GM12878 (cell line): ENCODE data around the gene RIPK3. TPM values are rescaled to one million over a fixed set of nuclear protein-coding genes. Genes with fewer than 3 reads are reported as not detected.

Experiments
- BMI1 ChIP-seq: fragments of 450-650 bp; IDR thresholded peaks from 2 replicates; pipeline ENCODE4 v1.6.1; 2016; ENCODE audit warnings: mild to moderate bottlenecking, moderate library complexity, borderline replicate concordance
- CEBPB ChIP-seq, 2 experiments: fragments of 150-350 bp in 1 of 2; IDR thresholded peaks; 2 replicates each; pipeline ENCODE4 v1.6.1; 2012 to 2014; ENCODE audit warnings: low read depth in 2 of 2, low read length in 2 of 2, borderline replicate concordance in 1 of 2, inconsistent platforms in 1 of 2
- CHD4 ChIP-seq: fragments of 200-600 bp; sonication (generic); IDR thresholded peaks from 2 replicates; pipeline ENCODE4 v1.6.1; 2016; ENCODE audit warnings: mild to moderate bottlenecking
- CREB1 ChIP-seq: IDR thresholded peaks from 2 replicates; pipeline ENCODE4 v1.6.1; 2012; ENCODE audit warnings: low read depth, mild to moderate bottlenecking, inconsistent platforms
- DPF2 ChIP-seq: fragments of 450-650 bp; IDR thresholded peaks from 2 replicates; pipeline ENCODE4 v1.6.1; 2017; ENCODE audit warnings: mild to moderate bottlenecking
- ESRRA ChIP-seq: IDR thresholded peaks from 2 replicates; pipeline ENCODE4 v1.6.1; 2012; ENCODE audit warnings: mild to moderate bottlenecking, low read length, improper control_type of control experiment
- IKZF1 ChIP-seq: fragments of 450-650 bp; conservative IDR thresholded peaks from 2 replicates; pipeline ENCODE4 v1.6.1; 2017; ENCODE audit warnings: antibody characterized with exemption, mild to moderate bottlenecking
- MEF2B ChIP-seq: fragments of 450-650 bp; IDR thresholded peaks from 2 replicates; pipeline ENCODE4 v1.6.1; 2018; ENCODE audit warnings: mild to moderate bottlenecking, moderate library complexity; ENCODE audit not compliant: partially characterized antibody, poor library complexity, severe bottlenecking
- YY1 ChIP-seq: IDR thresholded peaks from 2 replicates; pipeline ENCODE4 v1.6.1; 2011; ENCODE audit warnings: low read depth, mild to moderate bottlenecking, low read length
- polyA plus RNA-seq, 11 experiments: library from polyadenylated mRNA; depleted of rRNA in 4 of 11; unstranded in 6 of 11; stranded (reverse) in 5 of 11; fragments of >200 nt; fragmentation: Nextera tagmentation in 4 of 11; fragmentation: Illumina TruSeq in 1 of 11; extraction: Ambion mirVana in 4 of 11; extraction: Trizol in 1 of 11; gene quantifications; 1 replicate in 1 of 11; 2 replicates in 10 of 11; pipeline versions ENCODE4 v1.2.1 to v1.2.3, GENCODE V29; 2011 to 2016; ENCODE audit warnings: inconsistent platforms in 2 of 11, missing spikeins in 2 of 11, low read depth in 1 of 11
- total RNA-seq, 4 experiments: library from RNA; depleted of rRNA in 3 of 4; stranded (reverse); fragments of >200 nt in 3 of 4; fragmentation: Illumina TruSeq in 1 of 4; extraction: Trizol in 1 of 4; gene quantifications; 2 replicates each; pipeline versions ENCODE4 v1.2.1 to v1.2.3, GENCODE V29; 2013 to 2021
- TF ChIP-seq, protein P1 (sequence below): IDR thresholded peaks from 2 replicates; pipeline ENCODE4 v1.6.1; 2012; ENCODE audit warnings: mild to moderate bottlenecking, low read depth, low read length
- TF ChIP-seq, protein P2 (sequence below): fragments of 450-650 bp; conservative IDR thresholded peaks from 2 replicates; pipeline ENCODE4 v1.6.1; 2017; ENCODE audit warnings: mild to moderate bottlenecking, moderate library complexity
- TF ChIP-seq, protein P3 (sequence below): IDR thresholded peaks from 2 replicates; pipeline ENCODE4 v1.6.1; 2011; ENCODE audit warnings: borderline replicate concordance, low read depth, mild to moderate bottlenecking, moderate library complexity, mixed read lengths, low read length; ENCODE audit not compliant: insufficient read depth; ENCODE audit errors: extremely low read length

The RIPK3 gene
- total and polyA plus RNA-seq, 10 of the 15 experiments (the other 5 are each of a cell fraction or from before 2014, with no cell fraction given) = 2.0 to 13.6 (median 8.1) TPM

- TF ChIP-seq, protein P1, sequence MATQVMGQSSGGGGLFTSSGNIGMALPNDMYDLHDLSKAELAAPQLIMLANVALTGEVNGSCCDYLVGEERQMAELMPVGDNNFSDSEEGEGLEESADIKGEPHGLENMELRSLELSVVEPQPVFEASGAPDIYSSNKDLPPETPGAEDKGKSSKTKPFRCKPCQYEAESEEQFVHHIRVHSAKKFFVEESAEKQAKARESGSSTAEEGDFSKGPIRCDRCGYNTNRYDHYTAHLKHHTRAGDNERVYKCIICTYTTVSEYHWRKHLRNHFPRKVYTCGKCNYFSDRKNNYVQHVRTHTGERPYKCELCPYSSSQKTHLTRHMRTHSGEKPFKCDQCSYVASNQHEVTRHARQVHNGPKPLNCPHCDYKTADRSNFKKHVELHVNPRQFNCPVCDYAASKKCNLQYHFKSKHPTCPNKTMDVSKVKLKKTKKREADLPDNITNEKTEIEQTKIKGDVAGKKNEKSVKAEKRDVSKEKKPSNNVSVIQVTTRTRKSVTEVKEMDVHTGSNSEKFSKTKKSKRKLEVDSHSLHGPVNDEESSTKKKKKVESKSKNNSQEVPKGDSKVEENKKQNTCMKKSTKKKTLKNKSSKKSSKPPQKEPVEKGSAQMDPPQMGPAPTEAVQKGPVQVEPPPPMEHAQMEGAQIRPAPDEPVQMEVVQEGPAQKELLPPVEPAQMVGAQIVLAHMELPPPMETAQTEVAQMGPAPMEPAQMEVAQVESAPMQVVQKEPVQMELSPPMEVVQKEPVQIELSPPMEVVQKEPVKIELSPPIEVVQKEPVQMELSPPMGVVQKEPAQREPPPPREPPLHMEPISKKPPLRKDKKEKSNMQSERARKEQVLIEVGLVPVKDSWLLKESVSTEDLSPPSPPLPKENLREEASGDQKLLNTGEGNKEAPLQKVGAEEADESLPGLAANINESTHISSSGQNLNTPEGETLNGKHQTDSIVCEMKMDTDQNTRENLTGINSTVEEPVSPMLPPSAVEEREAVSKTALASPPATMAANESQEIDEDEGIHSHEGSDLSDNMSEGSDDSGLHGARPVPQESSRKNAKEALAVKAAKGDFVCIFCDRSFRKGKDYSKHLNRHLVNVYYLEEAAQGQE = no peak
- TF ChIP-seq DPF2 (no peak), MEF2B (no peak), CHD4 (no peak), CREB1 (no peak), CEBPB (IDR thresholded peaks at IDR 0.05; ENCODE audit: borderline replicate concordance in 1 of 2, low read depth in 2 of 2, low read length in 2 of 2) (no peak), BMI1 (no peak), IKZF1 (no peak), YY1 (no peak), ESRRA (no peak)
- TF ChIP-seq, protein P2, sequence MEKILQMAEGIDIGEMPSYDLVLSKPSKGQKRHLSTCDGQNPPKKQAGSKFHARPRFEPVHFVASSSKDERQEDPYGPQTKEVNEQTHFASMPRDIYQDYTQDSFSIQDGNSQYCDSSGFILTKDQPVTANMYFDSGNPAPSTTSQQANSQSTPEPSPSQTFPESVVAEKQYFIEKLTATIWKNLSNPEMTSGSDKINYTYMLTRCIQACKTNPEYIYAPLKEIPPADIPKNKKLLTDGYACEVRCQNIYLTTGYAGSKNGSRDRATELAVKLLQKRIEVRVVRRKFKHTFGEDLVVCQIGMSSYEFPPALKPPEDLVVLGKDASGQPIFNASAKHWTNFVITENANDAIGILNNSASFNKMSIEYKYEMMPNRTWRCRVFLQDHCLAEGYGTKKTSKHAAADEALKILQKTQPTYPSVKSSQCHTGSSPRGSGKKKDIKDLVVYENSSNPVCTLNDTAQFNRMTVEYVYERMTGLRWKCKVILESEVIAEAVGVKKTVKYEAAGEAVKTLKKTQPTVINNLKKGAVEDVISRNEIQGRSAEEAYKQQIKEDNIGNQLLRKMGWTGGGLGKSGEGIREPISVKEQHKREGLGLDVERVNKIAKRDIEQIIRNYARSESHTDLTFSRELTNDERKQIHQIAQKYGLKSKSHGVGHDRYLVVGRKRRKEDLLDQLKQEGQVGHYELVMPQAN = no peak
- TF ChIP-seq, protein P3, sequence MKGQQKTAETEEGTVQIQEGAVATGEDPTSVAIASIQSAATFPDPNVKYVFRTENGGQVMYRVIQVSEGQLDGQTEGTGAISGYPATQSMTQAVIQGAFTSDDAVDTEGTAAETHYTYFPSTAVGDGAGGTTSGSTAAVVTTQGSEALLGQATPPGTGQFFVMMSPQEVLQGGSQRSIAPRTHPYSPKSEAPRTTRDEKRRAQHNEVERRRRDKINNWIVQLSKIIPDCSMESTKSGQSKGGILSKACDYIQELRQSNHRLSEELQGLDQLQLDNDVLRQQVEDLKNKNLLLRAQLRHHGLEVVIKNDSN = no peak
- TF ChIP-seq, all 136 proteins: peak for 0
Observed at GRCh38 chr14:24329073-24329663, 10.6 kb downstream of the RIPK3 start (continued).
